SU-DHL-6 (cell line): ENCODE measurements around the gene SPTSSB.

Experiments
- H2AFZ ChIP-seq: fragments of 200-600 bp; sonication (generic); 2 replicates; pipeline ENCODE4 v1.6.1; 2014; ENCODE audit warnings: low read depth, mild to moderate bottlenecking, moderate library complexity, mixed read lengths, antibody characterized with exemption, low read length; ENCODE audit not compliant: severe bottlenecking
- H3F3A ChIP-seq: fragments of 200-600 bp; shearing (Covaris generic); 2 replicates; pipeline ENCODE4 v1.6.0; 2016; ENCODE audit warnings: antibody characterized with exemption, mild to moderate bottlenecking; ENCODE audit not compliant: insufficient read depth
- H3K27ac ChIP-seq: fragments of 200-600 bp; sonication (generic); 2 replicates; pipeline ENCODE4 v1.5.1; 2016; ENCODE audit warnings: low read depth, mild to moderate bottlenecking, low read length, moderate library complexity, mixed read lengths
- H3K27me3 ChIP-seq: fragments of 200-600 bp; sonication (generic), shearing (Covaris generic); 2 replicates; pipeline ENCODE4 v1.6.0; 2014; ENCODE audit warnings: mild to moderate bottlenecking, low read length
- H3K36me3 ChIP-seq: fragments of 200-600 bp; sonication (generic); 2 replicates; pipeline ENCODE4 v1.6.1; 2014; ENCODE audit warnings: mild to moderate bottlenecking, low read length, mixed read lengths
- H3K4me2 ChIP-seq: fragments of 300-600, 200-600 bp; shearing (Covaris generic), sonication (generic); 2 replicates; pipeline ENCODE4 v1.6.0; 2014; ENCODE audit warnings: low read length, low read depth, mild to moderate bottlenecking; ENCODE audit not compliant: poor library complexity, severe bottlenecking
- H3K4me3 ChIP-seq: fragments of 200-600 bp; sonication (generic); 2 replicates; pipeline ENCODE4 v1.5.1; 2014; ENCODE audit warnings: antibody characterized with exemption, low read length, mild to moderate bottlenecking, mixed read lengths; ENCODE audit not compliant: insufficient read depth, poor library complexity, severe bottlenecking
- H3K79me2 ChIP-seq: fragments of 200-600 bp; sonication (generic); 2 replicates; pipeline ENCODE4 v1.6.1; 2014; ENCODE audit warnings: mild to moderate bottlenecking, low read length, moderate library complexity; ENCODE audit not compliant: insufficient read depth
- H3K9ac ChIP-seq: fragments of 200-600 bp; sonication (generic); 2 replicates; pipeline ENCODE4 v1.7.0; 2014; ENCODE audit warnings: mild to moderate bottlenecking, low read length
- H3K9me2 ChIP-seq: fragments of 200-600 bp; sonication (generic); replicated peaks from 2 replicates; pipeline ENCODE4 v1.6.1; 2014; ENCODE audit warnings: low read length; ENCODE audit not compliant: insufficient read depth
- H3K9me3 ChIP-seq: fragments of 200-600 bp; sonication (generic); 2 replicates; pipeline ENCODE4 v1.6.1; 2014; ENCODE audit warnings: low read length, mixed read lengths; ENCODE audit not compliant: insufficient read depth
- H4K20me1 ChIP-seq: fragments of 200-600 bp; sonication (generic); 2 replicates; pipeline ENCODE4 v1.6.1; 2014; ENCODE audit warnings: low read depth, mild to moderate bottlenecking, antibody characterized with exemption, low read length, moderate library complexity, mixed read lengths
- EZH2phosphoT487 ChIP-seq: fragments of 200-600 bp; sonication (generic), shearing (Covaris generic); conservative IDR thresholded peaks from 2 replicates; pipeline ENCODE4 v1.6.1; 2018; ENCODE audit warnings: mild to moderate bottlenecking, antibody characterized with exemption, low read length, moderate library complexity, mixed read lengths
- TF ChIP-seq, protein P1 (sequence below): fragments of 200-600 bp; sonication (generic); IDR thresholded peaks from one replicate; pipeline ENCODE4 v1.5.1; 2017; ENCODE audit warnings: antibody characterized with exemption, mild to moderate bottlenecking, low read length, moderate library complexity; ENCODE audit not compliant: insufficient read depth, poor library complexity, severe bottlenecking

Gene SPTSSB, protein sequence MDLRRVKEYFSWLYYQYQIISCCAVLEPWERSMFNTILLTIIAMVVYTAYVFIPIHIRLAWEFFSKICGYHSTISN

DNA sequence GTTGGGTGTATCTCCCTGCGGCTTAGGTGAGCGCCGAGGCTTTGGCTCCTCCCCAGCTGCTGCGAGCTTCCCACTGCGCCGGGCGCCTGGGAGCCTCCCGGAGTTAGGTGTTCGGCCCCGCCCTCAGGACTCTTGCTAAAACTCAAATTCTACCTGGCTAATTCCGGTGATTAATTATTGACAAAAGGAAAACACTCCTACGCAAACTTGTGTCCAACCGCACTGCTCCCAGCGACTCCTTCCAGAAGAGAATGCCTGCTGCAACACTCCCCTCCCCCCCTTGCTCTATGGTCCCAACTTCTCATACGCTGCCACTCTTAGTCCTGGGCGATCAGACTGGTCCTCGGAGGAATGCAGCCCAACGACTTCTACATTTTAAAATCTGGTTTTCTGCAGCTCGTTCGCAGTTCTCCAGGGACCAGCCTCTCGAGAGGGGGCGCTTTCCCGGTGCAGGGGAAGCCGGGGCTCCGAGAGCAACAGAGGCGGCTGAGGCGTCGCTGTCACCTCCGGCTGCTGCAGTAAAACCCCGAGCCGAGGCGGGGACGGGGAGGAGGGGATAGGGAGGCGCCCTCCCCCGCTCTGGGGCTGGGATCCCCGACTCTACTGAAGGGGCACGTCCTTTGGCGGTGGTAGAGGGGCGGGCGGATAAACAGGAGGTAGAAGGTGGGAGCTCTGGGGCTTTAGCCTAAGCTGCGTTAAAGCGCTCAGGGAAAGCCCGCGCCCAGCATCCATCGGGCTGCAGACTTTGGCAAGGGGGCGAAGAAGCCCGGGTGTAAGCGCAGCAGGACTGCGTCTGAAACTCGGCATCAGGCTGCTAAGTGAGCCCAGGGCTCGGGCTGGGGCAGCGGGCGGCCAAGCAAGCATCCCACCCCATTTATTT, at the start of gene SPTSSB:
Gene SPTSSB, minus strand, starts transcription at position 77 of the 880 bp plus-strand sequence. CDS start 25,194 bp downstream, outside the sequence.
- Histone ChIP-seq H3K9me2 (no peaks in the 10 kb centered on the region), H3K27me3 (no peaks in the 10 kb centered on the region), H3F3A (no peaks in the 10 kb centered on the region), H3K27ac (no peak within 1 kb of the TSS), H4K20me1 (no peaks in the 10 kb centered on the region), H3K4me3 (peak within 1 kb of the TSS; percentile 36), H3K79me2 (no peaks in the 10 kb centered on the region), H3K9ac (peak within 1 kb of the TSS; percentile 24; the same call in 1 of the 2 replicates), H3K9me3 (no peaks in the 10 kb centered on the region), H3K36me3 (no peaks in the 10 kb centered on the region), H2AFZ (peak within 1 kb of the TSS; percentile 83), H3K4me2 (peak within 1 kb of the TSS; percentile 67)
- TF ChIP-seq, protein P1, sequence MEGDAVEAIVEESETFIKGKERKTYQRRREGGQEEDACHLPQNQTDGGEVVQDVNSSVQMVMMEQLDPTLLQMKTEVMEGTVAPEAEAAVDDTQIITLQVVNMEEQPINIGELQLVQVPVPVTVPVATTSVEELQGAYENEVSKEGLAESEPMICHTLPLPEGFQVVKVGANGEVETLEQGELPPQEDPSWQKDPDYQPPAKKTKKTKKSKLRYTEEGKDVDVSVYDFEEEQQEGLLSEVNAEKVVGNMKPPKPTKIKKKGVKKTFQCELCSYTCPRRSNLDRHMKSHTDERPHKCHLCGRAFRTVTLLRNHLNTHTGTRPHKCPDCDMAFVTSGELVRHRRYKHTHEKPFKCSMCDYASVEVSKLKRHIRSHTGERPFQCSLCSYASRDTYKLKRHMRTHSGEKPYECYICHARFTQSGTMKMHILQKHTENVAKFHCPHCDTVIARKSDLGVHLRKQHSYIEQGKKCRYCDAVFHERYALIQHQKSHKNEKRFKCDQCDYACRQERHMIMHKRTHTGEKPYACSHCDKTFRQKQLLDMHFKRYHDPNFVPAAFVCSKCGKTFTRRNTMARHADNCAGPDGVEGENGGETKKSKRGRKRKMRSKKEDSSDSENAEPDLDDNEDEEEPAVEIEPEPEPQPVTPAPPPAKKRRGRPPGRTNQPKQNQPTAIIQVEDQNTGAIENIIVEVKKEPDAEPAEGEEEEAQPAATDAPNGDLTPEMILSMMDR: peak; percentile 27
- no peak for TF ChIP-seq EZH2phosphoT487

DNA sequence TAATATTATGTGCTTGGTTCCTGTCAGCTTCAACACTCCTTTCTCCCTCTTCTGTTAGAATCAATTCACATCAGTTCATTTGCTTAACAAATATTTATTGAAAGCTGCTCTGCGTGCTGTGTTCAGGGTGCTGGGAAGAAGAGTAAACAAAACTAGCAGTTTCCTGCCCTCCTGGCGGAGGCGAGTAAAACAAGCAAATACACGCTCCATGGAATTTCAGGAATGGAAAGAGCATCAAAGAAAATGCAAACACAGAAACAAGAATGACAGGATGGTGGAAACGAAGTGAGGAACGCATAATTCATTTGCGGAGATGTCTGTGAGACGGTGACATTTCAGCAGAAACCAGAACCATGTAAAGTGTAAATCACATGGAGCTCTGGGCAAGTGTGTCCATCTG, 49.4 kb upstream of the SPTSSB start:
- Histone ChIP-seq H3K4me2 (no peak overlapping the region), H3K27me3 (no peaks in the 10 kb centered on the region), H3K9me2 (no peaks in the 10 kb centered on the region), H3K79me2 (no peaks in the 10 kb centered on the region), H3F3A (0 out of 2 replicates have a peak, but pooled peaks cover 4% of the 10 kb centered on the region), H3K9ac (no peak overlapping the region), H3K36me3 (no peaks in the 10 kb centered on the region), H3K9me3 (no peaks in the 10 kb centered on the region), H2AFZ (no peak overlapping the region), H4K20me1 (no peaks in the 10 kb centered on the region), H3K27ac (no peak overlapping the region), H3K4me3 (no peak overlapping the region)
- TF ChIP-seq, protein P1: no peak
- TF ChIP-seq EZH2phosphoT487: no peak

DNA sequence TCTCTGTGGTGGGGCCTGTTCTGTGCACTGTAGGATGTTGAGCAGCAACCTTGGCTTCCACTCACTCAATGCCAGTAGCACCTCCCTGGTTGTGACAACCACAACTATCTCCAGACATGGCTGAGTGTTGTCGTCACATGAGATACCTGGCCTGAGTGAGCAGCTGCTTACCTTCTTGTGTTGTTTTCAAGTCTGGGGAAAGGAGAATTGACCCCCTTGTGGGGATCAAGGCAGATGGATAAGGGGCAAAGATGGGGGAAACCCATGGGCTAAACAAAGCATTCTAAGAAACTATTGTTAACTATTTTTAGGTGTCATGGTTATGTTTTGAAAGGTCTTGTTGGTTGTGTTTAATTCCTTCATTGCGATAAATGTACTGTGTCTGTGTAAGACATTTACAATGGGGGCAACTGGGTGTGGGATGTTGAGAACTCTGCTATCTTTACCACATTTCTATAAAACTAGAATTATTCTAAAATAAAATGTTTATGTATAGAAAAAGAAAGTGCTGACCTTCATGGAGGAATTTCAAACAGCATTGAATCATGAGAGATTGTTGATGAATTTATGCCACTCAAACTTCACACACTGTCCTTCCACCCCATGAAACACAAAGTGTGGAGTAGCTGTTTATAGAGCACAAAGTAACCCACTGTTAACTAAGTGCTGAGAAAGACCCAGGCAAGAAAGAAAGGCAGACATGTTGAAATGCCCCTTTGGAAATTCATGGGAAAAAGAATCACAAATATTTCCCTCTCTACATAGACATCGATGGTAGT, 48.4 kb upstream of the SPTSSB start:
- TF ChIP-seq, protein P1: no peak
- TF ChIP-seq EZH2phosphoT487: no peak
- no peak overlapping the region for H3K4me3 ChIP-seq
- no peaks in the 10 kb centered on the region for H3K9me3 ChIP-seq
- H3K9me2 ChIP-seq: no peaks in the 10 kb centered on the region
- no peaks in the 10 kb centered on the region for H4K20me1 ChIP-seq
- H2AFZ ChIP-seq: no peak overlapping the region
- no peaks in the 10 kb centered on the region for H3K36me3 ChIP-seq
- no peak overlapping the region for H3K4me2 ChIP-seq
- no peaks in the 10 kb centered on the region for H3K79me2 ChIP-seq
- H3K27ac ChIP-seq: no peak overlapping the region
- no peaks in the 10 kb centered on the region for H3K27me3 ChIP-seq
- H3K9ac ChIP-seq: no peak overlapping the region
- H3F3A ChIP-seq: 0 out of 2 replicates have a peak, but pooled peaks cover 4% of the 10 kb centered on the region
